Muscle of leg (tissue), 11 donors: Measurements from ENCODE around the gene XCL1. TPM values are rescaled to one million over a fixed set of nuclear protein-coding genes. Genes with fewer than 3 reads are reported as not detected.
"Not testable (repeated sequence)": the region's sequence is repeated elsewhere in the genome, so short reads cannot be mapped to it uniquely, and the experiment has no call there.

Experiments
- DNase-seq: peaks from one replicate; pipeline ENCODE4 v3.0.0; 2013
- H3K27ac ChIP-seq: one replicate; pipeline ENCODE4 v1.5.1; 2013; ENCODE audit warnings: mild to moderate bottlenecking, low read length, control low read depth
- H3K27me3 ChIP-seq: one replicate; pipeline ENCODE4 v1.6.1; 2013; ENCODE audit warnings: low read length; ENCODE audit not compliant: control insufficient read depth, insufficient read depth
- H3K36me3 ChIP-seq: one replicate; pipeline ENCODE4 v1.6.1; 2013; ENCODE audit warnings: low read length; ENCODE audit not compliant: control insufficient read depth, insufficient read depth
- H3K4me1 ChIP-seq: one replicate; pipeline ENCODE4 v1.6.1; 2013; ENCODE audit warnings: low read length; ENCODE audit not compliant: control insufficient read depth, insufficient read depth
- H3K4me3 ChIP-seq: one replicate; pipeline ENCODE4 v1.5.1; 2013; ENCODE audit warnings: low read length, control low read depth
- H3K9me3 ChIP-seq: replicated peaks from 2 replicates; pipeline ENCODE4 v1.6.1; 2013; ENCODE audit warnings: low read depth, low read length; ENCODE audit not compliant: control insufficient read depth
- WGBS: methylation state at CpG from one replicate; pipeline ENCODE4 v1.1.5; 2013; ENCODE audit warnings: missing lambda C conversion rate; ENCODE audit not compliant: insufficient coverage; 5-methylcytosine and 5-hydroxymethylcytosine counted together
- polyA plus RNA-seq, 8 donors: library from polyadenylated mRNA; unstranded; fragments of 120-200 nt; gene quantifications; one replicate each; pipeline versions ENCODE4 v1.2.1 to v1.2.3, GENCODE V29; 2013; ENCODE audit warnings: inconsistent platforms in 1 of 8, low replicate concordance in 1 of 8; ENCODE audit not compliant: insufficient read length in 8 of 8, insufficient read depth in 1 of 8
- total RNA-seq: library from RNA; stranded (reverse); fragments of 120-200 nt; gene quantifications from one replicate; pipeline ENCODE4 v1.2.4, GENCODE V29; 2013

Gene XCL1
- total and polyA plus RNA-seq, 9 donors: 0.04 to 0.19 (median 0.16) TPM; not detected in 5

- no peaks in the 10 kb centered on the region for H3K27me3 ChIP-seq
- WGBS: 17% methylated on average over 1 of the region's 6 CpGs
- no peaks in the 10 kb centered on the region for H3K9me3 ChIP-seq
- peak; percentile 60 for DNase-seq
- no peaks in the 10 kb centered on the region for H3K36me3 ChIP-seq
- H3K4me3 ChIP-seq: no peak overlapping the region
- no peaks in the 10 kb centered on the region for H3K4me1 ChIP-seq
- H3K27ac ChIP-seq: no peak overlapping the region
These were observed 6.4 kb downstream of the XCL1 start for GRCh38 chr1:168582688-168583336.

GRCh38 chr1:168583571-168583970 is 7.2 kb downstream of the XCL1 start:
- H3K27ac ChIP-seq: no peak overlapping the region
- no peaks in the 10 kb centered on the region for H3K36me3 ChIP-seq
- H3K4me1 ChIP-seq: no peaks in the 10 kb centered on the region
- WGBS: 45% methylated on average over 3 of the region's 6 CpGs
- DNase-seq: no peak
- no peak overlapping the region for H3K4me3 ChIP-seq
- H3K9me3 ChIP-seq: no peaks in the 10 kb centered on the region
- H3K27me3 ChIP-seq: no peaks in the 10 kb centered on the region

GRCh38 chr1:168585191-168585590 is 8.8 kb downstream of the XCL1 start:
- WGBS: 50% methylated on average over 1 of the region's 3 CpGs
- Histone ChIP-seq H3K36me3 (no peaks in the 10 kb centered on the region), H3K4me3 (no peak overlapping the region), H3K9me3 (no peaks in the 10 kb centered on the region), H3K27me3 (no peaks in the 10 kb centered on the region), H3K27ac (no peak overlapping the region), H3K4me1 (no peaks in the 10 kb centered on the region)
- no peak for DNase-seq

- Histone ChIP-seq H3K27me3 (no peaks in the 10 kb centered on the region), H3K36me3 (no peaks in the 10 kb centered on the region), H3K4me3 (no peak overlapping the region), H3K9me3 (no peaks in the 10 kb centered on the region), H3K4me1 (no peaks in the 10 kb centered on the region), H3K27ac (no peak overlapping the region)
- no CpG with 5 or more reads among the region's 1 CpG for WGBS
- DNase-seq: no peak
These were observed 9.5 kb downstream of the XCL1 start for GRCh38 chr1:168585937-168586336.

- Histone ChIP-seq H3K27ac (no peak overlapping the region), H3K4me1 (no peaks in the 10 kb centered on the region), H3K4me3 (no peak overlapping the region), H3K27me3 (no peaks in the 10 kb centered on the region), H3K9me3 (no peaks in the 10 kb centered on the region), H3K36me3 (no peaks in the 10 kb centered on the region)
- no CpG with 5 or more reads among the region's 2 CpGs for WGBS
- DNase-seq: no peak
These were observed 12.8 kb downstream of the XCL1 start for GRCh38 chr1:168589167-168589566.

GRCh38 chr1:168591066-168591465 is 14.7 kb downstream of the XCL1 start:
- H3K4me3 ChIP-seq: no peak overlapping the region
- H3K27me3 ChIP-seq: no peaks in the 10 kb centered on the region
- no peaks in the 10 kb centered on the region for H3K9me3 ChIP-seq
- 97% methylated on average over 4 of the region's 5 CpGs for WGBS
- no peak overlapping the region for H3K27ac ChIP-seq
- no peak for DNase-seq
- H3K36me3 ChIP-seq: no peaks in the 10 kb centered on the region
- no peaks in the 10 kb centered on the region for H3K4me1 ChIP-seq

- no peak overlapping the region for H3K4me3 ChIP-seq
- no peak for DNase-seq
- H3K9me3 ChIP-seq: no peaks in the 10 kb centered on the region
- no peaks in the 10 kb centered on the region for H3K4me1 ChIP-seq
- H3K36me3 ChIP-seq: no peaks in the 10 kb centered on the region
- WGBS: no CpG with 5 or more reads among the region's 2 CpGs
- H3K27me3 ChIP-seq: no peaks in the 10 kb centered on the region
- H3K27ac ChIP-seq: no peak overlapping the region
These were observed 15.3 kb downstream of the XCL1 start for GRCh38 chr1:168591641-168592250.

GRCh38 chr1:168595403-168595802 is 19.0 kb downstream of the XCL1 start:
- H3K4me3 ChIP-seq, H3K4me1 ChIP-seq, H3K27me3 ChIP-seq, H3K9me3 ChIP-seq, DNase-seq, H3K36me3 ChIP-seq, H3K27ac ChIP-seq: not testable (repeated sequence)

- no peaks in the 10 kb centered on the region for H3K4me1 ChIP-seq
- H3K27me3 ChIP-seq: no peaks in the 10 kb centered on the region
- no peak overlapping the region for H3K27ac ChIP-seq
- no peak overlapping the region for H3K4me3 ChIP-seq
- DNase-seq: no peak
- WGBS: no CpG with 5 or more reads among the region's 3 CpGs
- H3K36me3 ChIP-seq: no peaks in the 10 kb centered on the region
- no peaks in the 10 kb centered on the region for H3K9me3 ChIP-seq
These were observed 21.7 kb downstream of the XCL1 start for GRCh38 chr1:168598125-168598524.

- H3K27me3 ChIP-seq: no peaks in the 10 kb centered on the region
- DNase-seq: no peak
- no peaks in the 10 kb centered on the region for H3K4me1 ChIP-seq
- H3K27ac ChIP-seq: no peak overlapping the region
- H3K9me3 ChIP-seq: no peaks in the 10 kb centered on the region
- WGBS: no CpG with 5 or more reads among the region's 1 CpG
- no peaks in the 10 kb centered on the region for H3K36me3 ChIP-seq
- H3K4me3 ChIP-seq: no peak overlapping the region
These were observed 22.5 kb downstream of the XCL1 start for GRCh38 chr1:168598892-168599291.

GRCh38 chr1:168599641-168600040 is 23.2 kb downstream of the XCL1 start:
- Histone ChIP-seq H3K36me3 (no peaks in the 10 kb centered on the region), H3K27ac (no peak overlapping the region), H3K4me1 (no peaks in the 10 kb centered on the region), H3K4me3 (no peak overlapping the region), H3K27me3 (no peaks in the 10 kb centered on the region), H3K9me3 (no peaks in the 10 kb centered on the region)
- DNase-seq: no peak
- WGBS: 38% methylated on average over 1 of the region's 2 CpGs
